Breast epithelium (tissue), 3 donors: Measurements from ENCODE around the gene DNMT3L.
"Not testable (repeated sequence)": the region's sequence is repeated elsewhere in the genome, so short reads cannot be mapped to it uniquely, and the experiment has no call there.

Experiments
- CTCF ChIP-seq, 3 donors: fragments of 450-650 bp; IDR thresholded peaks; one replicate each; pipeline ENCODE4 v1.5.1; 2016 to 2017; ENCODE audit warnings: antibody characterized with exemption in 3 of 3, mild to moderate bottlenecking in 3 of 3, moderate library complexity in 3 of 3
- POLR2A ChIP-seq: fragments of 450-650 bp; IDR thresholded peaks from one replicate; pipeline ENCODE4 v1.6.1; 2016; ENCODE audit warnings: antibody characterized with exemption, mild to moderate bottlenecking, moderate library complexity

DNA sequence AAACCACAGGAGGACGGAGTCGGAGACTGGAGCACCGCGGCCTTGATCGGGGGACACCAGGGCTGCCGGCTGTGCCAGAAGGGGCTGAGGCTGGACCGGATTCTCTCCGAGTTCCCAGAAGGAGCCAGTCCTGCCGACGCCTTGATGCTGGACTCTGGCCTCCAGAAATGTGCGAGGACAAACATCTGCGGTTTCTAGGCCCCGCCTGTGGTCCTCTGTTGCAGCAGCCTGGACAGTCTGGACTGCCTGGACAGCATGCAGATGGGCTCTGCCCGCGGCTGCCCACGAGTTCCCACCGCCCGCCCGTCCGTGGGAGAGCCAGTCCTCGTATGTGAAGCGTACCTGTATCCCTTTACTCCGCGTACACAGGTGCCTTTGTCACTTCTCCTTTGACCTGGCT is 55.5 kb downstream of the DNMT3L start:
- not testable (repeated sequence) for TF ChIP-seq CTCF (IDR thresholded peaks at IDR 0.05); POLR2A
